B cell (primary cell): Measurements from ENCODE around the gene BLM.

Experiments used
- CTCF ChIP-seq: fragments of 200-600 bp; IDR thresholded peaks from one replicate; pipeline ENCODE4 v1.8.0; 2022; ENCODE audit warnings: antibody characterized with exemption, mild to moderate bottlenecking
- EZH2 ChIP-seq: IDR thresholded peaks from 2 replicates; pipeline ENCODE4 v1.6.1; 2012; ENCODE audit warnings: borderline replicate concordance, low read depth, mild to moderate bottlenecking, moderate library complexity, low read length; ENCODE audit not compliant: insufficient read depth, poor library complexity, severe bottlenecking

GRCh38 chr15:90763366-90764099 is 46.4 kb downstream of the BLM start:
- TF ChIP-seq EZH2 (no peak), CTCF (no peak)
